ENCODE data around the gene DLEU7. TPM values are rescaled to one million over a fixed set of nuclear protein-coding genes. Genes with fewer than 3 reads are reported as not detected.

Gene DLEU7
- total and polyA plus RNA-seq, 4 donors: 0.17 to 0.47 (median 0.24) TPM

DNA sequence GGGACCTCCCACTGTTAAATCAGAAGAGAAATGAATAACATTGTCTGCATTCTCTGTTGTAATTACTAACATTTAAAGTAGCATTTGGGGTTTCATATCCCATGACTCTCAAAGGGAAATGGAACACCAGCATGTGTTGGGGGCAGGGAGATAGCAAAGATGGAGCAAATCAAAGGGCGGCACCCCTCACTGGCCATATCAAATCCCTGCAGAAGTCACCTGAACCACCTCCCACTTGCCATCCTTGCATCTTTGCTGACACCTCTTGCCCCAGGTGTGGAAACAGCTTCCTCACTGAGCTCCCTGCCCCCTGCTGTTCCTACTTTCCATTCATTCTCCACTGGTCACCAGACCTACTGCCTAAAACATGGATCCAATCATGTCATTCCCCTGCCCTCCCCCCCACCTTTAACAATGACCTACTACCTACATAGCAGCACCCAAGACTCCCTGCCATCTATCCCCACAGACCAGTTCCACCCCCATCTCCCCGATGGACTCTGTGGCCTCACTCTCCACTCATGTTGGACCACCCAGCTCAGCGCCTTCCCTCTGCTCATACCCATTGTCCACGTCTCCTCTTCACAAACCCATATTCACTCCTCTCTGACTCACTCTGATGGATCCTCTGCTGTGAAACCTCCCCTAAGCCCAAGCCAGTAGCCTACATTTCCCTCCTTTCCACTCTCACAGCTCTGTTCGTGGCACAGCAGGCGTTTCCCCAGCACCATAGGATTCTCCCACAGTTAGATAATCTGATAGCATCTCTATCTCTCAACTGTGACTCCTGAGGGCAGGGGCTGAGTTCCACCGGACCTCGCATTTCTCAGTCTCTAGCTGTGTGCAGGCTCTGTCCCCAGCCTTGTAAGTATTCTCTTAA lies 55.9 kb downstream of the DLEU7 start:
- Histone ChIP-seq H3K27me3 (ENCODE audit: control insufficient read depth in 4 of 4, insufficient read depth in 4 of 4, low read length in 3 of 4) (no peaks in the 10 kb centered on the region), H3K4me1 (ENCODE audit: control insufficient read depth in 4 of 4, insufficient read depth in 4 of 4, low read length in 3 of 4) (no peaks in the 10 kb centered on the region), H3K9me3 (ENCODE audit: control insufficient read depth in 4 of 4, low read length in 3 of 4) (no peaks in the 10 kb centered on the region), H3K9ac (ENCODE audit: low read depth in 1 of 2, low read length in 2 of 2) (no peak overlapping the region), H3K4me3 (ENCODE audit: low read depth in 1 of 3, low read length in 3 of 3) (no peak overlapping the region), H3K27ac (ENCODE audit: low read depth in 1 of 2, low read length in 2 of 2) (no peak overlapping the region), H3K36me3 (ENCODE audit: control insufficient read depth in 4 of 4, insufficient read depth in 3 of 4, low read depth in 1 of 4, low read length in 3 of 4) (no peaks in the 10 kb centered on the region)
- TF ChIP-seq FOXA2 (IDR thresholded peaks at IDR 0.05) (no peak), GABPA (IDR thresholded peaks at IDR 0.05 in 1 of 2, conservative IDR thresholded peaks at IDR 0.05 in 1 of 2) (no peak), RXRA (IDR thresholded peaks at IDR 0.05) (no peak), SP1 (IDR thresholded peaks at IDR 0.05) (no peak), HNF4G (IDR thresholded peaks at IDR 0.05) (no peak), TAF1 (conservative IDR thresholded peaks at IDR 0.05) (no peak), EGR1 (IDR thresholded peaks at IDR 0.05; ENCODE audit: low read depth in 2 of 2) (no peak), FOXA1 (IDR thresholded peaks at IDR 0.05) (no peak), HNF4A (conservative IDR thresholded peaks at IDR 0.05) (no peak), RAD21 (IDR thresholded peaks at IDR 0.05) (no peak), YY1 (IDR thresholded peaks at IDR 0.05) (no peak), JUND (IDR thresholded peaks at IDR 0.05) (no peak)
- TF ChIP-seq, protein P1, sequence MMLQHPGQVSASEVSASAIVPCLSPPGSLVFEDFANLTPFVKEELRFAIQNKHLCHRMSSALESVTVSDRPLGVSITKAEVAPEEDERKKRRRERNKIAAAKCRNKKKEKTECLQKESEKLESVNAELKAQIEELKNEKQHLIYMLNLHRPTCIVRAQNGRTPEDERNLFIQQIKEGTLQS (IDR thresholded peaks at IDR 0.05): no peak
- TF ChIP-seq, protein P2, sequence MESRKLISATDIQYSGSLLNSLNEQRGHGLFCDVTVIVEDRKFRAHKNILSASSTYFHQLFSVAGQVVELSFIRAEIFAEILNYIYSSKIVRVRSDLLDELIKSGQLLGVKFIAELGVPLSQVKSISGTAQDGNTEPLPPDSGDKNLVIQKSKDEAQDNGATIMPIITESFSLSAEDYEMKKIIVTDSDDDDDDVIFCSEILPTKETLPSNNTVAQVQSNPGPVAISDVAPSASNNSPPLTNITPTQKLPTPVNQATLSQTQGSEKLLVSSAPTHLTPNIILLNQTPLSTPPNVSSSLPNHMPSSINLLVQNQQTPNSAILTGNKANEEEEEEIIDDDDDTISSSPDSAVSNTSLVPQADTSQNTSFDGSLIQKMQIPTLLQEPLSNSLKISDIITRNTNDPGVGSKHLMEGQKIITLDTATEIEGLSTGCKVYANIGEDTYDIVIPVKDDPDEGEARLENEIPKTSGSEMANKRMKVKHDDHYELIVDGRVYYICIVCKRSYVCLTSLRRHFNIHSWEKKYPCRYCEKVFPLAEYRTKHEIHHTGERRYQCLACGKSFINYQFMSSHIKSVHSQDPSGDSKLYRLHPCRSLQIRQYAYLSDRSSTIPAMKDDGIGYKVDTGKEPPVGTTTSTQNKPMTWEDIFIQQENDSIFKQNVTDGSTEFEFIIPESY (IDR thresholded peaks at IDR 0.05): no peak
- TF ChIP-seq, protein P3, sequence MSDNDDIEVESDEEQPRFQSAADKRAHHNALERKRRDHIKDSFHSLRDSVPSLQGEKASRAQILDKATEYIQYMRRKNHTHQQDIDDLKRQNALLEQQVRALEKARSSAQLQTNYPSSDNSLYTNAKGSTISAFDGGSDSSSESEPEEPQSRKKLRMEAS (IDR thresholded peaks at IDR 0.05): no peak
- TF ChIP-seq, protein P4, sequence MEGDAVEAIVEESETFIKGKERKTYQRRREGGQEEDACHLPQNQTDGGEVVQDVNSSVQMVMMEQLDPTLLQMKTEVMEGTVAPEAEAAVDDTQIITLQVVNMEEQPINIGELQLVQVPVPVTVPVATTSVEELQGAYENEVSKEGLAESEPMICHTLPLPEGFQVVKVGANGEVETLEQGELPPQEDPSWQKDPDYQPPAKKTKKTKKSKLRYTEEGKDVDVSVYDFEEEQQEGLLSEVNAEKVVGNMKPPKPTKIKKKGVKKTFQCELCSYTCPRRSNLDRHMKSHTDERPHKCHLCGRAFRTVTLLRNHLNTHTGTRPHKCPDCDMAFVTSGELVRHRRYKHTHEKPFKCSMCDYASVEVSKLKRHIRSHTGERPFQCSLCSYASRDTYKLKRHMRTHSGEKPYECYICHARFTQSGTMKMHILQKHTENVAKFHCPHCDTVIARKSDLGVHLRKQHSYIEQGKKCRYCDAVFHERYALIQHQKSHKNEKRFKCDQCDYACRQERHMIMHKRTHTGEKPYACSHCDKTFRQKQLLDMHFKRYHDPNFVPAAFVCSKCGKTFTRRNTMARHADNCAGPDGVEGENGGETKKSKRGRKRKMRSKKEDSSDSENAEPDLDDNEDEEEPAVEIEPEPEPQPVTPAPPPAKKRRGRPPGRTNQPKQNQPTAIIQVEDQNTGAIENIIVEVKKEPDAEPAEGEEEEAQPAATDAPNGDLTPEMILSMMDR (IDR thresholded peaks at IDR 0.05; ENCODE audit: low read depth, low read length, missing input control): no peak
- TF ChIP-seq, protein P5, sequence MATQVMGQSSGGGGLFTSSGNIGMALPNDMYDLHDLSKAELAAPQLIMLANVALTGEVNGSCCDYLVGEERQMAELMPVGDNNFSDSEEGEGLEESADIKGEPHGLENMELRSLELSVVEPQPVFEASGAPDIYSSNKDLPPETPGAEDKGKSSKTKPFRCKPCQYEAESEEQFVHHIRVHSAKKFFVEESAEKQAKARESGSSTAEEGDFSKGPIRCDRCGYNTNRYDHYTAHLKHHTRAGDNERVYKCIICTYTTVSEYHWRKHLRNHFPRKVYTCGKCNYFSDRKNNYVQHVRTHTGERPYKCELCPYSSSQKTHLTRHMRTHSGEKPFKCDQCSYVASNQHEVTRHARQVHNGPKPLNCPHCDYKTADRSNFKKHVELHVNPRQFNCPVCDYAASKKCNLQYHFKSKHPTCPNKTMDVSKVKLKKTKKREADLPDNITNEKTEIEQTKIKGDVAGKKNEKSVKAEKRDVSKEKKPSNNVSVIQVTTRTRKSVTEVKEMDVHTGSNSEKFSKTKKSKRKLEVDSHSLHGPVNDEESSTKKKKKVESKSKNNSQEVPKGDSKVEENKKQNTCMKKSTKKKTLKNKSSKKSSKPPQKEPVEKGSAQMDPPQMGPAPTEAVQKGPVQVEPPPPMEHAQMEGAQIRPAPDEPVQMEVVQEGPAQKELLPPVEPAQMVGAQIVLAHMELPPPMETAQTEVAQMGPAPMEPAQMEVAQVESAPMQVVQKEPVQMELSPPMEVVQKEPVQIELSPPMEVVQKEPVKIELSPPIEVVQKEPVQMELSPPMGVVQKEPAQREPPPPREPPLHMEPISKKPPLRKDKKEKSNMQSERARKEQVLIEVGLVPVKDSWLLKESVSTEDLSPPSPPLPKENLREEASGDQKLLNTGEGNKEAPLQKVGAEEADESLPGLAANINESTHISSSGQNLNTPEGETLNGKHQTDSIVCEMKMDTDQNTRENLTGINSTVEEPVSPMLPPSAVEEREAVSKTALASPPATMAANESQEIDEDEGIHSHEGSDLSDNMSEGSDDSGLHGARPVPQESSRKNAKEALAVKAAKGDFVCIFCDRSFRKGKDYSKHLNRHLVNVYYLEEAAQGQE (IDR thresholded peaks at IDR 0.05): no peak
- no peak for DNase-seq (ENCODE audit: low spot score)
- WGBS: 86% methylated on average over 8 of the region's 8 CpGs
